ENCODE data around the gene STIP1. TPM values are rescaled to one million over a fixed set of nuclear protein-coding genes. Genes with fewer than 3 reads are reported as not detected.

The STIP1 gene
- total RNA-seq, 1 donor from 2014 or later: 127 TPM

DNA sequence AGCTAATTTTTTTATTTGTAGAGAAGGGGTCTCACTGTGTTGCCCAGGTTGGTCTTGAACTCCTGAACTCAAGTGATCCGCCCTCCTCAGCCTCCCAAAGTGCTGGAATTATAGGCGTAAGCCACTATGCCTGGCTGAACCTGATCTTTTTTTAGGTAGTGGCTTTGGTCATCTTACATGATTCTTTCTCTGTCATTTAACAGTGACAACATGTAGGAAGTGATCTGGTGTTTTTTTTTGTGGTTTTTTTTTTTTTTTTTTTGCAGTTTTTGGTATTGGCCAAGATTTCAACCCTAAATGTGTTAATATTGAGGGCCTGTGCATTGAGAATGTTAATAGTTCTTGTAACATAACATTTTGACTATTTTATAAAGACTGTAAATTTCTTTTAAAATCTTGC, 12.5 kb downstream of the STIP1 start:
- TF ChIP-seq, protein P1, sequence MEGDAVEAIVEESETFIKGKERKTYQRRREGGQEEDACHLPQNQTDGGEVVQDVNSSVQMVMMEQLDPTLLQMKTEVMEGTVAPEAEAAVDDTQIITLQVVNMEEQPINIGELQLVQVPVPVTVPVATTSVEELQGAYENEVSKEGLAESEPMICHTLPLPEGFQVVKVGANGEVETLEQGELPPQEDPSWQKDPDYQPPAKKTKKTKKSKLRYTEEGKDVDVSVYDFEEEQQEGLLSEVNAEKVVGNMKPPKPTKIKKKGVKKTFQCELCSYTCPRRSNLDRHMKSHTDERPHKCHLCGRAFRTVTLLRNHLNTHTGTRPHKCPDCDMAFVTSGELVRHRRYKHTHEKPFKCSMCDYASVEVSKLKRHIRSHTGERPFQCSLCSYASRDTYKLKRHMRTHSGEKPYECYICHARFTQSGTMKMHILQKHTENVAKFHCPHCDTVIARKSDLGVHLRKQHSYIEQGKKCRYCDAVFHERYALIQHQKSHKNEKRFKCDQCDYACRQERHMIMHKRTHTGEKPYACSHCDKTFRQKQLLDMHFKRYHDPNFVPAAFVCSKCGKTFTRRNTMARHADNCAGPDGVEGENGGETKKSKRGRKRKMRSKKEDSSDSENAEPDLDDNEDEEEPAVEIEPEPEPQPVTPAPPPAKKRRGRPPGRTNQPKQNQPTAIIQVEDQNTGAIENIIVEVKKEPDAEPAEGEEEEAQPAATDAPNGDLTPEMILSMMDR (IDR thresholded peaks at IDR 0.05; ENCODE audit: unreplicated experiment): no peak
- Mint-ChIP-seq H3K4me3 (no peak overlapping the region), H3K36me3 (peaks cover 46% of the 10 kb centered on the region), H3K9me3 (no peaks in the 10 kb centered on the region), H3K4me1 (no peaks in the 10 kb centered on the region), H3K27ac (no peak overlapping the region), H3K27me3 (ENCODE audit: low read depth) (no peaks in the 10 kb centered on the region)
- DNase-seq (ENCODE audit: low spot score in 2 of 2, unreplicated experiment in 2 of 2): no peak

DNA sequence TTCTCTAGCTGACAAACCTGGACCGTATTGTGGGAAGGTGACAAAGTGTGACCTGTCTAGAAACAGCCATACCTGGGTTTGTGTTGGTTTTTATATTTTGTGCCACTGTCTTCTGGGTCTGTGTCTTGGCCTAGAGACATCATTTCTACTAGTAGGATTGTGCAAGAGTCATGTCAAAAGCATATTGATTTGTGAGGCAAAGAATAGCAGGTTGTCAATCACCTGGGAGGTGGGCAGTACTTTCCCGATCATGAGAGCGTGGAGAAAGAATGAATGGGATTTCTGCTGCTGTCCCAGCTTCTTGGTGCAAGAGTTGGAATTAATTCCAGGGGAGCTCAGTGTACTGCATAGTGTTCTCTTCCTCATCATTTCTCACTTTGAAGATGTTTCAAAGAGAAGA, 15.6 kb downstream of the STIP1 start:
- Mint-ChIP-seq H3K36me3 (peaks cover 38% of the 10 kb centered on the region), H3K27ac (no peak overlapping the region), H3K9me3 (no peaks in the 10 kb centered on the region), H3K4me3 (no peak overlapping the region), H3K4me1 (peaks cover 7% of the 10 kb centered on the region), H3K27me3 (ENCODE audit: low read depth) (no peaks in the 10 kb centered on the region)
- TF ChIP-seq, protein P1 (IDR thresholded peaks at IDR 0.05; ENCODE audit: unreplicated experiment): no peak
- no peak for DNase-seq (ENCODE audit: low spot score in 2 of 2, unreplicated experiment in 2 of 2)

DNA sequence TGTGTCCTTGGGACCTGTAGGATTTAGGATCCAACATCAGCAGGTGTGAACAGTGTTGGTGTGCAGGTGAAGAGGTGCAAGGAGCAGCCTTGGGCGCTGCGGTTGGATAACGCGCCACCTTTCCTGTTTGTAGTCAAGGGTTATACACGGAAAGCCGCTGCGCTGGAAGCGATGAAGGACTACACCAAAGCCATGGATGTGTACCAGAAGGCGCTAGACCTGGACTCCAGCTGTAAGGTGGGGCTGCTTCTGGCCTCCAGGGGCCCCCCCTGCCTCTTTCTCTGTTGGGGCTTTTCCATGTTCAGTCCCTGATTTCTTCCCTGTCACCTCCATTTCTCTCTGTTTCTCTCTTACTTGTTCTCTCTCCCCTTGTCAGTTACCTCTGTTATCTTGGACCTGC, 17.0 kb downstream of the STIP1 start:
- Mint-ChIP-seq H3K4me3 (no peak overlapping the region), H3K36me3 (peaks cover 32% of the 10 kb centered on the region), H3K27me3 (ENCODE audit: low read depth) (no peaks in the 10 kb centered on the region), H3K27ac (no peak overlapping the region), H3K4me1 (peaks cover 9% of the 10 kb centered on the region), H3K9me3 (no peaks in the 10 kb centered on the region)
- TF ChIP-seq, protein P1 (IDR thresholded peaks at IDR 0.05; ENCODE audit: unreplicated experiment): no peak
- DNase-seq (ENCODE audit: low spot score in 2 of 2, unreplicated experiment in 2 of 2): no peak

DNA sequence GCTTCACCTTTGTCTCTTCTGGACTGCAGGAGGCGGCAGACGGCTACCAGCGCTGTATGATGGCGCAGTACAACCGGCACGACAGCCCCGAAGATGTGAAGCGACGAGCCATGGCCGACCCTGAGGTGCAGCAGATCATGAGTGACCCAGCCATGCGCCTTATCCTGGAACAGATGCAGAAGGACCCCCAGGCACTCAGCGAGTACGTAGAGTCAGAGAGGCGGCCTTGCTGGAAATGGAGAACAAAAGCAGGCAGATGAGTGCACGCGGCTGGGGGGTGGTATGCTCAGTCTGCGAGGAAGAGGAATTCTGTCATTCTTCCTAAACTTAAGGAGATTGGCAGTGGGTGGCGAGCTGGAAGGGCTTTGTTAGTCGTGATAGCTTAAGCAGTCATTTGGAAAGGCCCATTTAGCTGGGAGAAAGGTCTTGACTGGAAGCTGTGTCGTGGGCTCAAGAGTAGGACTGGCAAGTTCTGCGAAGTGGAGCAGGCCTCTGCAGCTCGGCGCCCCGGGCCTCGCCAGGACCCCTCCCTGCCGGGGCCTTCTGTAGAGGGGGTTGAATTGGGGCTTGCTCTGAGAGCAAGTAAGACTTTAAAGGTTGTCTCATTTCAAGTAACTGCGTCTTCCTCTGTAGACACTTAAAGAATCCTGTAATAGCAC, 17.6 kb downstream of the STIP1 start:
- Mint-ChIP-seq H3K27ac (peak overlapping the region; percentile 67), H3K4me1 (peaks cover 9% of the 10 kb centered on the region), H3K4me3 (no peak overlapping the region), H3K36me3 (peaks cover 32% of the 10 kb centered on the region), H3K27me3 (ENCODE audit: low read depth) (no peaks in the 10 kb centered on the region), H3K9me3 (no peaks in the 10 kb centered on the region)
- TF ChIP-seq, protein P1 (IDR thresholded peaks at IDR 0.05; ENCODE audit: unreplicated experiment): no peak
- DNase-seq (ENCODE audit: low spot score in 2 of 2, unreplicated experiment in 2 of 2): no peak

DNA sequence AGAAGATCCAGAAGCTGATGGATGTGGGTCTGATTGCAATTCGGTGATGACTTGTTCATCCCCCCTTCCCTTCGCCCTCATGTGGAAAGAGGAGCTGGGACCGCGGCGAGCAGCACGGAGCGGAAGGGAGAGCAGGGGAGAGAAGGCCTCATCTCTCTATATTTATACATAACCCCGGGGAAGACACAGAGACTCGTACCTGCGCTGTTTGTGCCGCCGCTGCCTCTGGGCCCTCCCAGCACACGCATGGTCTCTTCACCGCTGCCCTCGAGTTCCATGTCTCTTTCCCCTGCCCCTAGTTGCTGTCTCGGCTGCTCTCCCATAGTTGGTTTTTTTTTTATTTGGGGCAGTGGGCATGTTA, 18.1 kb downstream of the STIP1 start:
- TF ChIP-seq, protein P1 (IDR thresholded peaks at IDR 0.05; ENCODE audit: unreplicated experiment): no peak
- H3K27me3 Mint-ChIP-seq (ENCODE audit: low read depth): no peaks in the 10 kb centered on the region
- DNase-seq (ENCODE audit: low spot score in 2 of 2, unreplicated experiment in 2 of 2): no peak
- no peaks in the 10 kb centered on the region for H3K9me3 Mint-ChIP-seq
- H3K27ac Mint-ChIP-seq: peak overlapping the region; percentile 67
- H3K4me3 Mint-ChIP-seq: no peak overlapping the region
- H3K36me3 Mint-ChIP-seq: peaks cover 32% of the 10 kb centered on the region
- peaks cover 9% of the 10 kb centered on the region for H3K4me1 Mint-ChIP-seq
